A549 (cell line): Measurements from ENCODE around the gene HES4. TPM values are rescaled to one million over a fixed set of nuclear protein-coding genes. Genes with fewer than 3 reads are reported as not detected.

Experiments
- ATAC-seq, 2 experiments: fragments of 200-7000 bp in 1 of 2; fragments of >200 bp in 1 of 2; cut with Nextera tagmentation in 1 of 2; cut with Tn5 transposase in 1 of 2; 3 replicates each; pipeline versions ENCODE4 v1.8.0 to v1.9.1; 2018 to 2020; ENCODE audit warnings: mild to moderate bottlenecking in 1 of 2, moderate library complexity in 1 of 2
- CTCF ChIA-PET: fragments of 300-600 bp; sonication (Branson Sonifier 250); formaldehyde crosslinking; extraction: SDS; loops from one replicate; lab custom pipeline; 2021; ENCODE audit warnings: antibody characterized with exemption, inconsistent platforms; lab: Yijun Ruan, JAX
- POLR2A ChIA-PET: fragments of 350-600 bp; formaldehyde crosslinking; extraction: SDS; loops from one replicate; lab custom pipeline; 2021; ENCODE audit warnings: antibody characterized with exemption, inconsistent platforms; lab: Yijun Ruan, JAX
- DNase-seq, 2 experiments: peaks; one replicate each; pipeline versions ENCODE4 v3.0.0 to v3.0.0-alpha.2; 2011 to 2016; ENCODE audit warnings: low read depth in 1 of 2, low spot score in 1 of 2
- FAIRE-seq: peaks from 2 replicates; lab custom pipeline; 2011; peaks lifted over from hg19 to GRCh38; lab: Jason Lieb, UNC
- H3K27ac ChIP-seq, 2 experiments: fragments of >200 bp; sonication (Bioruptor Twin); formaldehyde crosslinking; 3 replicates each; pipeline ENCODE4 v1.5.1; 2016 to 2017
- H3K4me1 ChIP-seq: fragments of >200 bp; sonication (Bioruptor Twin); formaldehyde crosslinking; 3 replicates; pipeline ENCODE4 v1.6.1; 2016
- H3K4me2 ChIP-seq: fragments of >200 bp; sonication (Bioruptor Twin); formaldehyde crosslinking; 3 replicates; pipeline ENCODE4 v1.6.1; 2016
- H3K4me3 ChIP-seq: fragments of >200 bp; sonication (Bioruptor Twin); formaldehyde crosslinking; 3 replicates; pipeline ENCODE4 v1.5.1; 2016
- H3K9me3 ChIP-seq: fragments of >200 bp; sonication (Bioruptor Twin); formaldehyde crosslinking; 3 replicates; pipeline ENCODE4 v1.6.1; 2016
- CBX8 ChIP-seq: fragments of 200-600 bp; sonication (generic); IDR thresholded peaks from 2 replicates; pipeline ENCODE4 v1.6.1; 2016
- CEBPB ChIP-seq, 2 experiments: fragments of >200 bp in 1 of 2; sonication (Bioruptor Twin) in 1 of 2; formaldehyde crosslinking in 1 of 2; IDR thresholded peaks; 2 replicates each; pipeline ENCODE4 v1.6.1; 2012 to 2016
- CHD2 ChIP-seq: fragments of 150-350 bp; IDR thresholded peaks from 2 replicates; pipeline ENCODE4 v1.6.1; 2014; ENCODE audit warnings: low read length; ENCODE audit not compliant: partially characterized antibody
- EHF ChIP-seq: fragments of 250-450 bp; sonication (Bioruptor Pico); IDR thresholded peaks from 2 replicates; pipeline ENCODE4 v1.5.0; 2020; ENCODE audit warnings: mild to moderate bottlenecking
- EHMT2 ChIP-seq: fragments of 200-600 bp; sonication (generic); IDR thresholded peaks from 2 replicates; pipeline ENCODE4 v1.6.1; 2016; ENCODE audit warnings: antibody characterized with exemption, low read depth, mild to moderate bottlenecking, moderate library complexity
- ELK1 ChIP-seq: fragments of 150-350 bp; IDR thresholded peaks from 2 replicates; pipeline ENCODE4 v1.6.1; 2014; ENCODE audit warnings: low read depth, mild to moderate bottlenecking, low read length
- HDAC2 ChIP-seq: fragments of 200-600 bp; sonication (generic); IDR thresholded peaks from 2 replicates; pipeline ENCODE4 v1.6.1; 2016
- HEYL ChIP-seq: fragments of 250-450 bp; sonication (Bioruptor Pico); IDR thresholded peaks from 2 replicates; pipeline ENCODE4 v1.8.0; 2021; ENCODE audit warnings: mild to moderate bottlenecking, moderate library complexity
- KDM1A ChIP-seq: fragments of 200-600 bp; sonication (generic); IDR thresholded peaks from 2 replicates; pipeline ENCODE4 v1.6.1; 2016; ENCODE audit warnings: low read depth, mild to moderate bottlenecking
- KDM5A ChIP-seq: fragments of 200-600 bp; sonication (generic); IDR thresholded peaks from 2 replicates; pipeline ENCODE4 v1.6.1; 2016; ENCODE audit warnings: antibody characterized with exemption, mild to moderate bottlenecking
- MAZ ChIP-seq: fragments of 150-350 bp; IDR thresholded peaks from 2 replicates; pipeline ENCODE4 v1.6.1; 2014; ENCODE audit warnings: antibody characterized with exemption, low read depth, low read length, borderline replicate concordance
- NPAS2 ChIP-seq: fragments of 250-450 bp; sonication (Bioruptor Pico); IDR thresholded peaks from 2 replicates; pipeline ENCODE4 v1.8.0; 2022; ENCODE audit warnings: mild to moderate bottlenecking, moderate library complexity, borderline replicate concordance
- RCOR1 ChIP-seq: fragments of 150-350 bp; IDR thresholded peaks from 2 replicates; pipeline ENCODE4 v1.6.1; 2014; ENCODE audit warnings: antibody characterized with exemption, low read length, low read depth
- ZC3H11A ChIP-seq: fragments of 450-650 bp; IDR thresholded peaks from 2 replicates; pipeline ENCODE4 v1.6.1; 2014; ENCODE audit warnings: antibody characterized with exemption, mild to moderate bottlenecking
- ZFP36 ChIP-seq: fragments of 450-650 bp; IDR thresholded peaks from 2 replicates; pipeline ENCODE4 v1.6.1; 2014; ENCODE audit warnings: borderline replicate concordance; ENCODE audit not compliant: partially characterized antibody
- WGBS: methylation state at CpG from one replicate; pipeline ENCODE4 v1.1.6; 2017; ENCODE audit errors: missing lambda C conversion rate; 5-methylcytosine and 5-hydroxymethylcytosine counted together
- polyA plus RNA-seq, 4 experiments: library from polyadenylated mRNA; depleted of rRNA in 3 of 4; stranded (reverse); fragments of >200 nt; fragmentation: RNase III in 1 of 4; extraction: RNeasy Plus Mini Kit Qiagen cat#74134 plus additional on column Dnase treatment in 1 of 4; gene quantifications; 2 replicates in 3 of 4; 3 replicates in 1 of 4; pipeline ENCODE4 v1.2.3, GENCODE V29; 2011 to 2017
- TF ChIP-seq, protein P1 (sequence below): fragments of 450-650 bp; IDR thresholded peaks from 2 replicates; pipeline ENCODE4 v1.6.1; 2014; ENCODE audit warnings: antibody characterized with exemption
- TF ChIP-seq, protein P2 (sequence below): IDR thresholded peaks from 2 replicates; pipeline ENCODE4 v1.6.1; 2012; ENCODE audit warnings: low read depth, borderline replicate concordance
- TF ChIP-seq, protein P3 (sequence below): fragments of 200-600 bp; sonication (generic); IDR thresholded peaks from 2 replicates; pipeline ENCODE4 v1.6.1; 2016; ENCODE audit warnings: antibody characterized with exemption, mild to moderate bottlenecking, moderate library complexity
- TF ChIP-seq, protein P4 (sequence below): IDR thresholded peaks from 2 replicates; pipeline ENCODE4 v1.6.1; 2012
- TF ChIP-seq, protein P5 (sequence below): fragments of 250-450 bp; sonication (Bioruptor Pico); IDR thresholded peaks from 2 replicates; pipeline ENCODE4 v1.5.0; 2021; ENCODE audit warnings: mild to moderate bottlenecking, moderate library complexity, borderline replicate concordance

HES4 gene
- polyA plus RNA-seq, 2 of the 4 experiments (the other 2 are of a cell fraction), result 5.9 to 8.4 TPM

- Histone ChIP-seq H3K9me3 (no peaks in the 10 kb centered on the region), H3K4me3 (no peak overlapping the region), H3K4me2 (no peak overlapping the region), H3K27ac (no peak overlapping the region), H3K4me1 (peaks cover 22% of the 10 kb centered on the region)
- FAIRE-seq (no peak), DNase-seq (no peak), ATAC-seq (no peak)
- ChIA-PET CTCF (no interaction called here), POLR2A (no interaction called here)
- 95% methylated on average over 20 of the region's 57 CpGs for WGBS
- TF ChIP-seq HEYL (no peak), ELK1 (no peak), KDM5A (no peak), ZFP36 (no peak), ZC3H11A (no peak), RCOR1 (no peak), EHMT2 (no peak), NPAS2 (CRISPR knock-in tag) (no peak), MAZ (no peak)
- TF ChIP-seq, protein P1, sequence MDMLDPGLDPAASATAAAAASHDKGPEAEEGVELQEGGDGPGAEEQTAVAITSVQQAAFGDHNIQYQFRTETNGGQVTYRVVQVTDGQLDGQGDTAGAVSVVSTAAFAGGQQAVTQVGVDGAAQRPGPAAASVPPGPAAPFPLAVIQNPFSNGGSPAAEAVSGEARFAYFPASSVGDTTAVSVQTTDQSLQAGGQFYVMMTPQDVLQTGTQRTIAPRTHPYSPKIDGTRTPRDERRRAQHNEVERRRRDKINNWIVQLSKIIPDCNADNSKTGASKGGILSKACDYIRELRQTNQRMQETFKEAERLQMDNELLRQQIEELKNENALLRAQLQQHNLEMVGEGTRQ, result no peak
- TF ChIP-seq, protein P2, sequence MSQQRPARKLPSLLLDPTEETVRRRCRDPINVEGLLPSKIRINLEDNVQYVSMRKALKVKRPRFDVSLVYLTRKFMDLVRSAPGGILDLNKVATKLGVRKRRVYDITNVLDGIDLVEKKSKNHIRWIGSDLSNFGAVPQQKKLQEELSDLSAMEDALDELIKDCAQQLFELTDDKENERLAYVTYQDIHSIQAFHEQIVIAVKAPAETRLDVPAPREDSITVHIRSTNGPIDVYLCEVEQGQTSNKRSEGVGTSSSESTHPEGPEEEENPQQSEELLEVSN, result no peak
Observed at GRCh38 chr1:962381-963300, 37.3 kb downstream of the HES4 start.

DNA sequence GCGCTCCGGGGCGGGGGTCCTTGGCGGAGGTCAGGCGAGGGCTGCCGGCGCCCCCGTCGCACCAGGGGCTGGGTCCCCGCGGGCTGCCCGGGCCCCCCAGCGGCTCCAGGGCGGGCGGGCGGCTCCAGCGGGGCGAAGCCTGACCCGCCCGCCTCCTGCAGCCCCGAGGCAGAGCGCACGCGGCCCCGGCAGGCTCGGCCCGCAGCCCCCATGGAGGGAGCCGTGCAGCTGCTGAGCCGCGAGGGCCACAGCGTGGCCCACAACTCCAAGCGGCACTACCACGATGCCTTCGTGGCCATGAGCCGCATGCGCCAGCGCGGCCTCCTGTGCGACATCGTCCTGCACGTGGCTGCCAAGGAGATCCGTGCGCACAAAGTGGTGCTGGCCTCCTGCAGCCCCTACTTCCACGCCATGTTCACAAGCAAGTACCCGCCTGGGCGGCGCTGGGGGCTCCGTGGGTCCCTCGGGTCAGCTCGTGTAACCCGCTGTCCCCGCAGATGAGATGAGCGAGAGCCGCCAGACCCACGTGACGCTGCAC, 38.7 kb downstream of the HES4 start:
- DNase-seq (no peak), ATAC-seq (no peak), FAIRE-seq (no peak)
- Histone ChIP-seq H3K9me3 (no peaks in the 10 kb centered on the region), H3K4me3 (peak overlapping the region; percentile 84), H3K4me1 (peaks cover 20% of the 10 kb centered on the region), H3K27ac (peak overlapping the region; percentile 89 to 93), H3K4me2 (peak overlapping the region; percentile 82)
- ChIA-PET CTCF (interaction anchor here (0.8 kb wide), 1 partner anchor 20 kb away, joined by 3 read pairs; no protein-coding TSS in a partner anchor), POLR2A (no interaction called here)
- TF ChIP-seq HDAC2, result no peak
- no peak for TF ChIP-seq ELK1
- no peak for TF ChIP-seq KDM1A
- TF ChIP-seq EHF, result no peak
- no peak for TF ChIP-seq NPAS2 (CRISPR knock-in tag)
- TF ChIP-seq CHD2, result no peak
- no peak for TF ChIP-seq CEBPB (IDR thresholded peaks at IDR 0.05)
- no peak for TF ChIP-seq HEYL
- TF ChIP-seq, protein P3, sequence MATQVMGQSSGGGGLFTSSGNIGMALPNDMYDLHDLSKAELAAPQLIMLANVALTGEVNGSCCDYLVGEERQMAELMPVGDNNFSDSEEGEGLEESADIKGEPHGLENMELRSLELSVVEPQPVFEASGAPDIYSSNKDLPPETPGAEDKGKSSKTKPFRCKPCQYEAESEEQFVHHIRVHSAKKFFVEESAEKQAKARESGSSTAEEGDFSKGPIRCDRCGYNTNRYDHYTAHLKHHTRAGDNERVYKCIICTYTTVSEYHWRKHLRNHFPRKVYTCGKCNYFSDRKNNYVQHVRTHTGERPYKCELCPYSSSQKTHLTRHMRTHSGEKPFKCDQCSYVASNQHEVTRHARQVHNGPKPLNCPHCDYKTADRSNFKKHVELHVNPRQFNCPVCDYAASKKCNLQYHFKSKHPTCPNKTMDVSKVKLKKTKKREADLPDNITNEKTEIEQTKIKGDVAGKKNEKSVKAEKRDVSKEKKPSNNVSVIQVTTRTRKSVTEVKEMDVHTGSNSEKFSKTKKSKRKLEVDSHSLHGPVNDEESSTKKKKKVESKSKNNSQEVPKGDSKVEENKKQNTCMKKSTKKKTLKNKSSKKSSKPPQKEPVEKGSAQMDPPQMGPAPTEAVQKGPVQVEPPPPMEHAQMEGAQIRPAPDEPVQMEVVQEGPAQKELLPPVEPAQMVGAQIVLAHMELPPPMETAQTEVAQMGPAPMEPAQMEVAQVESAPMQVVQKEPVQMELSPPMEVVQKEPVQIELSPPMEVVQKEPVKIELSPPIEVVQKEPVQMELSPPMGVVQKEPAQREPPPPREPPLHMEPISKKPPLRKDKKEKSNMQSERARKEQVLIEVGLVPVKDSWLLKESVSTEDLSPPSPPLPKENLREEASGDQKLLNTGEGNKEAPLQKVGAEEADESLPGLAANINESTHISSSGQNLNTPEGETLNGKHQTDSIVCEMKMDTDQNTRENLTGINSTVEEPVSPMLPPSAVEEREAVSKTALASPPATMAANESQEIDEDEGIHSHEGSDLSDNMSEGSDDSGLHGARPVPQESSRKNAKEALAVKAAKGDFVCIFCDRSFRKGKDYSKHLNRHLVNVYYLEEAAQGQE, result no peak
- no peak for TF ChIP-seq EHMT2
- TF ChIP-seq, protein P4, sequence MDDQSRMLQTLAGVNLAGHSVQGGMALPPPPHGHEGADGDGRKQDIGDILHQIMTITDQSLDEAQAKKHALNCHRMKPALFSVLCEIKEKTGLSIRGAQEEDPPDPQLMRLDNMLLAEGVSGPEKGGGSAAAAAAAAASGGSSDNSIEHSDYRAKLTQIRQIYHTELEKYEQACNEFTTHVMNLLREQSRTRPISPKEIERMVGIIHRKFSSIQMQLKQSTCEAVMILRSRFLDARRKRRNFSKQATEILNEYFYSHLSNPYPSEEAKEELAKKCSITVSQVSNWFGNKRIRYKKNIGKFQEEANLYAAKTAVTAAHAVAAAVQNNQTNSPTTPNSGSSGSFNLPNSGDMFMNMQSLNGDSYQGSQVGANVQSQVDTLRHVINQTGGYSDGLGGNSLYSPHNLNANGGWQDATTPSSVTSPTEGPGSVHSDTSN, result no peak
- no peak for TF ChIP-seq KDM5A
- no peak for TF ChIP-seq CBX8
- TF ChIP-seq, protein P5, sequence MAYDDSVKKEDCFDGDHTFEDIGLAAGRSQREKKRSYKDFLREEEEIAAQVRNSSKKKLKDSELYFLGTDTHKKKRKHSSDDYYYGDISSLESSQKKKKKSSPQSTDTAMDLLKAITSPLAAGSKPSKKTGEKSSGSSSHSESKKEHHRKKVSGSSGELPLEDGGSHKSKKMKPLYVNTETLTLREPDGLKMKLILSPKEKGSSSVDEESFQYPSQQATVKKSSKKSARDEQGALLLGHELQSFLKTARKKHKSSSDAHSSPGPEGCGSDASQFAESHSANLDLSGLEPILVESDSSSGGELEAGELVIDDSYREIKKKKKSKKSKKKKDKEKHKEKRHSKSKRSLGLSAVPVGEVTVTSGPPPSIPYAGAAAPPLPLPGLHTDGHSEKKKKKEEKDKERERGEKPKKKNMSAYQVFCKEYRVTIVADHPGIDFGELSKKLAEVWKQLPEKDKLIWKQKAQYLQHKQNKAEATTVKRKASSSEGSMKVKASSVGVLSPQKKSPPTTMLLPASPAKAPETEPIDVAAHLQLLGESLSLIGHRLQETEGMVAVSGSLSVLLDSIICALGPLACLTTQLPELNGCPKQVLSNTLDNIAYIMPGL (CRISPR knock-in tag), result no peak
- WGBS, result no CpG with 5 or more reads among the region's 56 CpGs
